ENCODE measurements around the gene TSPY3. TPM values are rescaled to one million over a fixed set of nuclear protein-coding genes. Genes with fewer than 3 reads are reported as not detected.
"Not testable (repeated sequence)": the region's sequence is repeated elsewhere in the genome, so short reads cannot be mapped to it uniquely, and the experiment has no call there.

TSPY3 gene, protein sequence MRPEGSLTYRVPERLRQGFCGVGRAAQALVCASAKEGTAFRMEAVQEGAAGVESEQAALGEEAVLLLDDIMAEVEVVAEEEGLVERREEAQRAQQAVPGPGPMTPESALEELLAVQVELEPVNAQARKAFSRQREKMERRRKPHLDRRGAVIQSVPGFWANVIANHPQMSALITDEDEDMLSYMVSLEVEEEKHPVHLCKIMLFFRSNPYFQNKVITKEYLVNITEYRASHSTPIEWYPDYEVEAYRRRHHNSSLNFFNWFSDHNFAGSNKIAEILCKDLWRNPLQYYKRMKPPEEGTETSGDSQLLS
- total RNA-seq (2021; fragmentation: NEBNext Ultra II Directional; extraction: Animal tissue kit (Norgen Biotek cat#: 25700)) = not detected in 2 replicates
- not detected in 2 replicates for polyA plus RNA-seq (2011; rRNA removed)
- polyA plus RNA-seq (2011; cell fraction: cytosol; rRNA removed) = not detected
- not detected for polyA plus RNA-seq (2011; cell fraction: nucleus; rRNA removed)
- polyA plus RNA-seq (2012, experiment 1 of 2) = not detected in 4 replicates
- polyA plus RNA-seq (2012, experiment 2 of 2) = not detected
- polyA plus RNA-seq (2013, experiment 1 of 2) = not detected
- polyA plus RNA-seq (2013, experiment 2 of 2) = not detected
- polyA minus RNA-seq (2011; rRNA and poly(A)+ RNA removed) = not detected in 2 replicates
- polyA minus RNA-seq (2011; cell fraction: cytosol; rRNA and poly(A)+ RNA removed) = not detected
- polyA minus RNA-seq (2011; cell fraction: nucleus; rRNA and poly(A)+ RNA removed) = not detected
- long read RNA-seq, experiment 1 = 0 reads
- long read RNA-seq, experiment 2 = 0 reads

DNA sequence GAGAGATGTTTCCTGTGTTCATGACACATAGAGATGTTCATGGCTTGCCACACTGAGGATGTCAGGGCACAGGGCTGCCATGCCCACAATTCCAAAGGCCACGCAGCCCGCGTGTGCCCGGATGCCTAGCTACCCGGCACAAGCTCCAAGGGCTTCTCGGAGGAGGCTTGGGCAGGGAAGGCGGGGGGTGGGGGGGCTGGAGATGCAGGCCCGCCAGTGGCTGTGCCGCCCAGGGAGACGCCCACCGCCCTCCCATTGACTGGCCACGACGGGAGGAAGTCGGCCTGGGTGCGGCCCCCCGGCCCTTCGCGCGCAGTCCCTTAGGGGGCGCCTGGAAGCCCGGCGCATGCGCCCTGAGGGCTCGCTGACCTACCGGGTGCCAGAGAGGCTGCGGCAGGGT lies at the start of gene TSPY3:
TSPY3 (plus strand) TSS at position 301 of the 400 bp plus-strand sequence; CDS start at position 347, 46 bp downstream.
- H3K36me3 ChIP-seq (ENCODE audit: control insufficient read depth in 2 of 4, insufficient read depth in 4 of 4, low read length in 3 of 4) = not testable (repeated sequence)

More for the DNA sequence above, at the start of gene TSPY3:
- H3K4ac ChIP-seq (replicated peaks; ENCODE audit: insufficient read length, low read depth, low read length); H3K79me1 ChIP-seq (ENCODE audit: low read depth, low read length); H3K27me3 ChIP-seq (replicated peaks in 1 of 4; ENCODE audit: control insufficient read depth in 3 of 4, extremely low read depth in 1 of 4, insufficient read depth in 3 of 4, low read length in 3 of 4); H4K5ac ChIP-seq (ENCODE audit: insufficient read length, low read depth, low read length); H3K56ac ChIP-seq (replicated peaks; ENCODE audit: insufficient read length, low read depth, low read length); H3K4me1 ChIP-seq (replicated peaks in 1 of 4; ENCODE audit: control insufficient read depth in 3 of 4, insufficient read depth in 4 of 4, low read length in 3 of 4); FAIRE-seq; H4K20me1 ChIP-seq (replicated peaks in 1 of 2; ENCODE audit: control insufficient read depth in 1 of 2, insufficient read depth in 2 of 2, low read length in 2 of 2); H2BK15ac ChIP-seq (ENCODE audit: low read length); H2AK5ac ChIP-seq (ENCODE audit: low read depth, low read length); POLR2A ChIA-PET (ENCODE audit: partially characterized antibody); H2AFZ ChIP-seq (ENCODE audit: low read length); H3K23ac ChIP-seq (ENCODE audit: insufficient read length); H2BK120ac ChIP-seq (replicated peaks; ENCODE audit: low read depth, low read length); H3K79me2 ChIP-seq (ENCODE audit: control insufficient read depth in 1 of 2, insufficient read depth in 2 of 2, low read length in 2 of 2); H3K18ac ChIP-seq (ENCODE audit: extremely low read depth, low read length); H3K23me2 ChIP-seq (ENCODE audit: low read depth, low read length); H4K8ac ChIP-seq (ENCODE audit: extremely low read depth, insufficient read depth, low read length); CTCF ChIA-PET (ENCODE audit: partially characterized antibody); H4K91ac ChIP-seq (replicated peaks; ENCODE audit: insufficient read length, low read length); DNase-seq (ENCODE audit: low read depth in 1 of 2, low spot score in 2 of 2); H2BK12ac ChIP-seq (ENCODE audit: low read depth, low read length); H3K27ac ChIP-seq (ENCODE audit: low read depth, low read length); H2BK20ac ChIP-seq (ENCODE audit: low read length); H3K4me2 ChIP-seq (ENCODE audit: insufficient read depth in 1 of 2, low read depth in 2 of 2, low read length in 2 of 2); H2BK5ac ChIP-seq (ENCODE audit: low read depth, low read length); H3K9me3 ChIP-seq (ENCODE audit: insufficient read depth in 2 of 2, low read depth in 1 of 2, low read length in 1 of 2); H3K14ac ChIP-seq (ENCODE audit: insufficient read length); H3K4me3 ChIP-seq (ENCODE audit: extremely low read depth in 1 of 4, insufficient read depth in 2 of 4, low read depth in 3 of 4, low read length in 4 of 4); H3K9ac ChIP-seq (replicated peaks in 1 of 4; ENCODE audit: extremely low read depth in 1 of 4, low read depth in 3 of 4, low read length in 3 of 4): not testable (repeated sequence)
- WGBS, 2 experiments (ENCODE audit: extremely low coverage in 1 of 2, insufficient coverage in 1 of 2, insufficient read length in 1 of 2, insufficient replicate concordance in 2 of 2, low coverage in 1 of 2, low lambda C conversion rate in 2 of 2, missing lambda C conversion rate in 1 of 2) = no CpG with 5 or more reads among the region's 26 CpGs

Data from H1 (cell line).